Mononuclear cell (primary cell): ENCODE measurements around the gene RPGR. TPM values are rescaled to one million over a fixed set of nuclear protein-coding genes. Genes with fewer than 3 reads are reported as not detected.

Source experiments
- H3K27me3 ChIP-seq: 2 replicates; pipeline ENCODE4 v1.6.0; 2011; ENCODE audit warnings: low read length, control low read depth; ENCODE audit not compliant: insufficient read depth
- H3K4me1 ChIP-seq: 2 replicates; pipeline ENCODE4 v1.5.1; 2011; ENCODE audit warnings: mild to moderate bottlenecking, low read length, control low read depth; ENCODE audit not compliant: insufficient read depth
- H3K4me3 ChIP-seq: 2 replicates; pipeline ENCODE4 v1.5.1; 2011; ENCODE audit warnings: mild to moderate bottlenecking, low read length, moderate library complexity
- H3K9me3 ChIP-seq: 2 replicates; pipeline ENCODE4 v1.5.1; 2011; ENCODE audit warnings: low read depth, mild to moderate bottlenecking, control low read depth, low read length
- total RNA-seq: library from RNA; depleted of rRNA; stranded (reverse); fragments of >200 nt; gene quantifications from one replicate; pipeline ENCODE4 v1.2.3, GENCODE V29; 2012

RPGR gene
- total RNA-seq, 1 donor = 19.6 TPM

GRCh38 chrX:38249965-38250364, 77.3 kb downstream of the RPGR start:
- Histone ChIP-seq H3K4me3 (no peak overlapping the region), H3K27me3 (no peaks in the 10 kb centered on the region), H3K4me1 (no peaks in the 10 kb centered on the region), H3K9me3 (no peaks in the 10 kb centered on the region)

GRCh38 chrX:38247051-38247450, 80.3 kb downstream of the RPGR start:
- H3K4me1 ChIP-seq = no peaks in the 10 kb centered on the region

GRCh38 chrX:38240541-38240940, 86.8 kb downstream of the RPGR start:
- Histone ChIP-seq H3K4me3 (no peak overlapping the region), H3K4me1 (no peaks in the 10 kb centered on the region), H3K9me3 (no peaks in the 10 kb centered on the region), H3K27me3 (no peaks in the 10 kb centered on the region)

More at GRCh38 chrX:38247051-38247450, 80.3 kb downstream of the RPGR start:
- Histone ChIP-seq H3K27me3 (no peaks in the 10 kb centered on the region), H3K9me3 (no peaks in the 10 kb centered on the region), H3K4me3 (no peak overlapping the region)

GRCh38 chrX:38236901-38237615, 90.3 kb downstream of the RPGR start:
- Histone ChIP-seq H3K27me3 (no peaks in the 10 kb centered on the region), H3K4me3 (no peak overlapping the region), H3K9me3 (no peaks in the 10 kb centered on the region), H3K4me1 (no peaks in the 10 kb centered on the region)

GRCh38 chrX:38233891-38234667, 93.2 kb downstream of the RPGR start:
- no peaks in the 10 kb centered on the region for H3K27me3 ChIP-seq
- no peaks in the 10 kb centered on the region for H3K4me1 ChIP-seq
- H3K4me3 ChIP-seq = no peak overlapping the region
- no peaks in the 10 kb centered on the region for H3K9me3 ChIP-seq

GRCh38 chrX:38232079-38232686, 95.1 kb downstream of the RPGR start:
- no peaks in the 10 kb centered on the region for H3K4me1 ChIP-seq
- no peaks in the 10 kb centered on the region for H3K9me3 ChIP-seq
- no peaks in the 10 kb centered on the region for H3K27me3 ChIP-seq
- H3K4me3 ChIP-seq = no peak overlapping the region

- peaks cover 4% of the 10 kb centered on the region for H3K4me1 ChIP-seq
- H3K9me3 ChIP-seq = no peaks in the 10 kb centered on the region
- no peak overlapping the region for H3K4me3 ChIP-seq
- H3K27me3 ChIP-seq = peaks cover 8% of the 10 kb centered on the region
Observed at GRCh38 chrX:38225093-38225492, 102.2 kb downstream of the RPGR start.

- Histone ChIP-seq H3K4me1 (peaks cover 6% of the 10 kb centered on the region), H3K27me3 (peaks cover 15% of the 10 kb centered on the region), H3K9me3 (no peaks in the 10 kb centered on the region), H3K4me3 (no peak overlapping the region)
Observed at GRCh38 chrX:38224160-38224559, 103.1 kb downstream of the RPGR start.

- Histone ChIP-seq H3K27me3 (peaks cover 21% of the 10 kb centered on the region), H3K9me3 (no peaks in the 10 kb centered on the region), H3K4me1 (peaks cover 6% of the 10 kb centered on the region), H3K4me3 (no peak overlapping the region)
Observed at GRCh38 chrX:38221391-38221929, 105.8 kb downstream of the RPGR start.

- Histone ChIP-seq H3K9me3 (no peaks in the 10 kb centered on the region), H3K4me3 (no peak within 1 kb of the TSS), H3K27me3 (peaks cover 21% of the 10 kb centered on the region), H3K4me1 (peaks cover 6% of the 10 kb centered on the region)
Observed at GRCh38 chrX:38220415-38221390, 106.6 kb downstream of the RPGR start, which contains the start of gene SRPX. SRPX (minus strand) TSS chrX:38220871; CDS start chrX:38220792, 79 bp downstream.

GRCh38 chrX:38220024-38220414, 107.3 kb downstream of the RPGR start:
- Histone ChIP-seq H3K4me3 (no peak overlapping the region), H3K27me3 (peaks cover 18% of the 10 kb centered on the region), H3K9me3 (no peaks in the 10 kb centered on the region), H3K4me1 (peaks cover 6% of the 10 kb centered on the region)
